Measurements from ENCODE around the gene CCR9.
A peak's percentile ranks its signal among the peaks of the same experiment; 100 is the strongest.

The CCR9 gene

GRCh38 chr3:45873638-45874037 is 12.7 kb upstream of the CCR9 start:
- no peak for DNase-seq

- no peak for DNase-seq
Measured at GRCh38 chr3:45874677-45875346, 11.5 kb upstream of the CCR9 start.

- DNase-seq: no peak
Measured at GRCh38 chr3:45878124-45878523, 8.2 kb upstream of the CCR9 start.

DNA sequence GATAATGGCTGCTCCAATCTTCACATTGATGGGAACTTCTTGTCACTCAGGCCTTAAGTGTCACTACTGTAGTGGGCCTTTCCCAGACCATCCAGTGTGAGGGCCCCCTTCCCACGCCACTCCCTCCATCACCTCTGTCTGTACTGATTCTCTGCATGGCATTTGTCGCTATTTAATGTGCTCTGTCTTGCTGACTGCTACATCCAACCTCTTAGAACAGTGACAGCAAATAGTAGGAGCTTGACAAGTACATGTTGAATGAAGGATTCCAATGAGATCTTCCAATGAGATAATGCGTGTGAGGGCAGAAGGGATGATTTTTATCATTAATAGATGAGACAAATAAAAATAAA is 5.6 kb upstream of the CCR9 start:
- DNase-seq: no peak

GRCh38 chr3:45881078-45882022 is 5.0 kb upstream of the CCR9 start:
- DNase-seq: peak; percentile 39 to 45

GRCh38 chr3:45884368-45885201 is 1.8 kb upstream of the CCR9 start:
- no peak for DNase-seq

DNA sequence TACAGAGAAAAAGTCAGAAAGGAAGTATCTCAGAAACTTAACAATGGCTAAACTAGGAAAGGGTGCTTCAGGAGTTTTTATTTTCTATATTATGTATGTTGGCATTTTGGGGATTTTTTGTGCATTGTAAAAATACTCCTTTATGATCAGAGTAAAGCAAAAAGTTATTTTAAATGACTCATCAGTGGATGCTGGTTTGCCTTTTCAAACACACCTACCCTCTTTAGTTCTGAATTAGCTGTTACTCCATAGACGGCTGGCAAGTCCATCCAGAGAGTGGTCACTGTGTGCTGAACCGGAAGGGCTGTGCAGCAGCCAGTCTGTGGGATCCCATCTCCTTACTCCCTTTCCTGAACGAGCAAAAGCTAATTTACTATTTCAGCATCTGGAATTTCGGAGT is 942 bp downstream of the CCR9 start:
- no peak for DNase-seq

DNA sequence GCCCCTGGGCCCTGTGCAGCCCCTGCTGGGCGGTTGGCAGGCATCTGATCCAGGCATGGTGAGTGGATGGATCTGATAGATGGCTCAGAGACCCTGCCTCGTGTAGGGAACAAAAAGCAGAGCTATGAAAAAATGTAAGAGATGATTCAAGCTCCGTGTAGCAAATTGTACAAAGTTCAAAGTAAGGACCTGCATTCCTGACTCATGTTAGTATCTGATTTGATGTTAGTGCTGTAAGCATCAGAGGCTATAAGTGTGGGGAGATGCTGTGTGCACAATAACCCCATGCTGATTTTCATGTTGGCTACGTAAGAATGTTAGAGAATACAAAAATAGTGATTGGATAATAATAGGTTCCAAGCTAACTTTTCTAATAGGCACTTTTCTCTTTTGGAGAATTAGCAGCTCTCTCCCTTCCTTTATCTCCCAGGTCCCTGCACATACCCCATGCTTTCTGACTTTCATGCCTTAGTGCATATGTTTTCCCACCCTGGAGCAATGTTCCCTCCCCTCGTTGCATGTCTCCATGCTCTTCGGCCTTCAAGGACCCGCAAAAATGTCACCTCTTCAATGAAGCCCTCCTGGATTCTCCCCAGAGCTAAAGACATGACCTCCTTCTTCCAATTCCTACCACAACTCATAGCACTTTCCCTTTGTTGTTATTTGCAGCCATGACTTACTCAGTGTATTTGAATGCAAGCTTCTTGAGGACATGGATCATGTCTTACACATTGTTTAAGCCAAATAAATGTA is 1.6 kb downstream of the CCR9 start:
- no peak for DNase-seq

- no peak for DNase-seq
Measured at GRCh38 chr3:45889337-45889736, 3.0 kb downstream of the CCR9 start.

GRCh38 chr3:45890405-45890804 is 4.1 kb downstream of the CCR9 start:
- no peak for DNase-seq

- no peak for DNase-seq
Measured at GRCh38 chr3:45892161-45892560, 5.8 kb downstream of the CCR9 start.

- DNase-seq: no peak
Measured at GRCh38 chr3:45894015-45894414, 7.7 kb downstream of the CCR9 start.

DNA sequence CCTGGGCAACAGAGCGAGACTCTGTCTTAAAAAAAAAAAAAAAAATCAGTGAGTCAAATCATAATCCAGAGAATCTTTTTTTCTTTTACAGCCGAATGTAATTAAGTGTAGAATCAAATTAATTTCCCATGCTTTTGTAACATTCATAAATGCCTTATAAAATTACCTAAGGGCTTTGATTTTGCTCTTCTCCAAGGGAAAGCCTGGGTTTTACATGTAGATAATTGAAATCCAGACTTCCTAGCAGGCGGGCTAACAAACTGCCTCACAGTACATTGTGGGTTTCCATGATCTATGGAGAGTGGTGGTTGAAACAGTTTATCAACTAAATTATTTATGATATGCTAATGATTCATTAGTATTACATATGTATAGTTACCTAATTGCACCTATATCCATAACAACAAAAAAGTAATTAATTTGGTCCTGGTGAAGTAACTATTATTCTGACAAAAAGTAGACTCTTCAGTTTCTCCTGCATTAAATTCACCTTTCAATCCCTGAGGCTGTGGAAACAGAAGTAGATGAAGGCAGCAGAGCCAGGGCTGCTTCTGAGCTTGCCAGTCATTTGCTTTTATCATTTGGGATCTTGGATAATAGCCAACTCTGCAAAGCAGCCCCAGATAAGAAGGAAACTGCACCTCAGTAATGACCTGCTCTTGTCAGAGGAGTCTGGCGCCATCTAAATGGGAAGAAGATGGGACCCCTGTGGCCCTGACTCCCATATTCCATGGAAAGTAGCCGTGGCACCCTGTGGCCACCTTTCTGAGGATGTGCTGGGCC is 9.5 kb downstream of the CCR9 start:
- DNase-seq: no peak

DNA sequence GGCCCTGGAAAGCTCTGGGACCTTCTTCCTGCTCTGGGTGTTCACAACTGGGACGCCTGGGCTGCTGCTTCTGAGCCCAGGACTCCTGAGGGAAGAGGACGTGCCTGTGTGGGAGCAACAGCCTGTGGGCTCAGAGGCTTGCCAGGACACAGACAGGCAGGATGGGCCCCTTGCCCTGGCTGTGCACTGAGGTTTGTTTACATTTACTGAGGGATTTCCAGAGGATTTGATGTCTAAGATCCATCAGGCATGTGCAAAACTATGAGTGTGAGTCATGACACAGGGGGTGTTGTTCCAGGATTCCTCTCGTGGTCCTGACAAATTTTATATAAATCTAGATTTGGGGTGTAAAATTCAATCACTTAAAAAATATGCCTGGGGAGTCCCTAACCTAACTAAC is 10.6 kb downstream of the CCR9 start:
- DNase-seq: no peak

DNA sequence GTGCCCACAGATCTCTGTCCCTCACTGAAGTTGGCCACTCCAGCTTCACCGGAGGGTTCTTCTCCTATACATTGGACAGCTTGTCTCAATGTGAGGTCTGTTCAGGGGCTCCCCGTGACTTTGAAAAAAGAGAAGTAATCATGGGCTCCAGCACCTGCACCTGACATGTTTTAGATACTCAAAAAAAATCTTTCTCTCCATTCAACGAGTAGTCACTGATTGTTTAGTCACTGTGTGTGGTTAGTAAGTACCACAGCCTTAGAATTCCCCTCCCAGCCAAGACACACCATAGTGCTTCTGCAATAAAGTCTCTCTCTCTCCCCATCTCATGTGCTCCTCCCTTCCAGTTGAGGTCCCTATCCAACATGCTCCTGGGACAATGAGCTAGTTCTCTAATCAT is 18.6 kb downstream of the CCR9 start:
- no peak for DNase-seq

- no peak for DNase-seq
Measured at GRCh38 chr3:45905755-45906154, 19.4 kb downstream of the CCR9 start.

DNA sequence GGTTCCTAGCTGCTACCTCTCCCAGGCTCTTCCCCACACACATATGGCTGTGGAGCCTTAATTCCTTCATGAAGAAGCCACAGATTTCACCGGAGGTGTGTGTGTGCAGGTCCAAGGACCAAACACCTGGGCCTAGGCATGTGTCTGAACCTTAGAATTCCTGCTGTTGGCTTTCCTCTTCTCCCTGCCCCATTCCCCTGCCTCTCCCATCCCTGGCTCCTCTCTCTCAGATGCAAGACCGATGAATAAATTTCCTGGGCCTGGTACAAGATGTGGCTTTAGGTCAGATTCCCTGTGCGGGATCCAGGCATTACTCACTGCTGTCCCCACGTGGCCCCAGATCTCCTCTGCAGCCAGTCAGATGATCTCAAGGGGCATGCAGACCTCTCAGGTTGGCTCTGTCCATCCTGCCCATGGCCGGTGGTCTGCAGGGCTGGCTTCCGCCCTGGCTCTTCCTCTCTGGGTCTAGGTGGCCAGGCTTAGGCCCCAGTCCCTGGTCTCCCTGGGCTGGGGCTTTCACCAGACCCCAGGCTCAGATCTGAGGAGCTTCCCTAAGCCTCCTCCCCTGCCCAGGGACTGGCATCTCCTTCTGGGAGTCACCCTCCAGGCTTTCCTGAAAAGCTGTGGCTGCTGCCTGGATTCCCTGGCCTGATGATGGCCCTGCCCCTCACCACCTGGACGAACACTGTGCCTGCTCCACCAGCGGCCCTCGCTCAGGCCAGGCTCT is 20.5 kb downstream of the CCR9 start:
- DNase-seq: no peak

GRCh38 chr3:45907769-45908705 is 21.7 kb downstream of the CCR9 start:
- no peak for DNase-seq

- DNase-seq: no peak
Measured at GRCh38 chr3:45908761-45909160, 22.4 kb downstream of the CCR9 start.

DNA sequence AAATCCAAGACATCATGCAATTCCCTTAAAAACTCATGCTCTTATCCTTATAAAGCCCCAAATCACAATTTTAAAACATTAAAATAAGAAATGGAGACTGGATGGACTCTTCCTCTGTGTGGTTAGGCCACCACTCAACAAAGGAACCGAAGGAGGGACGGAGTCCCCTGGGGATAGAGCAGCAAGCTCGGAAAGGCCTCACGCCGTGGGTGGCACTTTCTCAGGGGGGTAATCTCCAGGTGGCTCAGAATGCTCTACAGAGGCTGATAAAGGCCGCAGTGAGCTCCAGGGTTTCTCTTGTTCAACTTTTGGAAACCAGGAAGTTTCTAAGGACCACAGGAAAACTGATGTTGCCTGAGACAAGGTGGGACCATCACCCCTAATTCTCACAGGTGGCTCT is 23.2 kb downstream of the CCR9 start:
- no peak for DNase-seq
